LHCN-M2 (cell line): ENCODE data around the gene GRB7. TPM values are rescaled to one million over a fixed set of nuclear protein-coding genes. Genes with fewer than 3 reads are reported as not detected.
"Not testable (repeated sequence)": the region's sequence is repeated elsewhere in the genome, so short reads cannot be mapped to it uniquely, and the experiment has no call there.

Source experiments
- DNase-seq: peaks from one replicate; pipeline ENCODE4 v3.0.0-alpha.2; 2012; ENCODE audit warnings: low read depth
- total RNA-seq: library from RNA; depleted of rRNA; stranded (reverse); fragments of >200 nt; gene quantifications from 2 replicates; pipeline ENCODE4 v1.2.3, GENCODE V29; 2014

The GRB7 gene
- total RNA-seq, 1 experiment from 2014 or later = 0.06 TPM

- no peak for DNase-seq
Observed at GRCh38 chr17:39709319-39709997, 28.3 kb upstream of the GRB7 start.

- DNase-seq = no peak
Observed at GRCh38 chr17:39709998-39710964, 27.5 kb upstream of the GRB7 start.

DNA sequence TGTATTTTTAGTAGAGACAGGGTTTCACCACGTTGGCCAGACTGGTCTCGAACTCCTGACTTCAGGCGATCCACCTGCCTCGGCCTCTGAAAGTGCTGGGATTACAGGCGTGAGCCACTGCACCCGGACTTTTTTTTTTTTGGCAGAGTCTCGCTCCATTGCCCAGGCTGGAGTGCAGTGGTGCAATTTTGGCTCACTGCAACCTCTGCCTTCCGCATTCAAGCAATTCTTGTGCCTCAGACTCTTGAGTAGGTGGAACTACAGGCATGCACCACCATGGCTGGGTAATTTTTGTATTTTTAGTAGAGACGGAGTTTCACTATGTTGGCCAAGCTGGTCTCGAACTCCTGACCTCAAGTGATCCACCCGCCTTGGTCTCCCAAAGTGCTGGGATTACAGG lies 26.7 kb upstream of the GRB7 start:
- DNase-seq = not testable (repeated sequence)

DNA sequence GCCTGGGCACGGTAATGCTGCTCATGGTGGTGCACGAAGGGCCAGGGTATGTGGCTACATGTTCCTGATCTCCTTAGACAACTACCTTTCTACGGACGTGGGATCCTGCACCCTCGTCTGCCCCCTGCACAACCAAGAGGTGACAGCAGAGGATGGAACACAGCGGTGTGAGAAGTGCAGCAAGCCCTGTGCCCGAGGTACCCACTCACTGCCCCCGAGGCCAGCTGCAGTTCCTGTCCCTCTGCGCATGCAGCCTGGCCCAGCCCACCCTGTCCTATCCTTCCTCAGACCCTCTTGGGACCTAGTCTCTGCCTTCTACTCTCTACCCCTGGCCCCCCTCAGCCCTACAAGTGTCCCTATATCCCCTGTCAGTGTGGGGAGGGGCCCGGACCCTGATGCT lies 25.9 kb upstream of the GRB7 start:
- no peak for DNase-seq

- DNase-seq = no peak
Observed at GRCh38 chr17:39714234-39714633, 23.5 kb upstream of the GRB7 start.

GRCh38 chr17:39715375-39716072 lies 22.2 kb upstream of the GRB7 start:
- DNase-seq = no peak

DNA sequence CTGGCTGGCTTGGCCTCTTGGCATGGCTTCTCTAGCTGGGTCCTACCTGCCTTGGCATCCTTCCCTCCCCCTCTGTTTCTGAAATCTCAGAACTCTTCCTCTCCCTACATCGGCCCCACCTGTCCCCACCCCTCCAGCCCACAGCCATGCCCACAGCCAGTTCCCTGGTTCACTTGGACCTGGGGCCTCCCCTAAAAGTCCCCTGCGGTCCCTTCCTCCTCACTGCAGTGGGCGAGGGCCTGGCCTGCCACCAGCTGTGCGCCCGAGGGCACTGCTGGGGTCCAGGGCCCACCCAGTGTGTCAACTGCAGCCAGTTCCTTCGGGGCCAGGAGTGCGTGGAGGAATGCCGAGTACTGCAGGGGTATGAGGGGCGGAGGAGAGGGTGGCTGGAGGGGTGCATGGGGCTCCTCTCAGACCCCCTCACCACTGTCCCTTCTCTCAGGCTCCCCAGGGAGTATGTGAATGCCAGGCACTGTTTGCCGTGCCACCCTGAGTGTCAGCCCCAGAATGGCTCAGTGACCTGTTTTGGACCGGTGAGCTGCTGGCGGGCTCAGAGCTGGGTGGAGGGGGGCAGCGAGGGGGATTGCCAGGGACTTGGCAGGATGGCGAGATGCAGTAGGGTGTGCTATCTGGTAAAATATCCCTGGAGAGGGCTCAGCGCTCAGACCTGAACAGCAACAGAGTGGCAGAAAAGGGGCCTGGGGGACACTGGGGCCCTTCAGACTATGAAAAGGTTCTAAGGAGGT lies 21.5 kb upstream of the GRB7 start:
- no peak for DNase-seq

GRCh38 chr17:39716879-39717536 lies 20.7 kb upstream of the GRB7 start:
- no peak for DNase-seq

DNA sequence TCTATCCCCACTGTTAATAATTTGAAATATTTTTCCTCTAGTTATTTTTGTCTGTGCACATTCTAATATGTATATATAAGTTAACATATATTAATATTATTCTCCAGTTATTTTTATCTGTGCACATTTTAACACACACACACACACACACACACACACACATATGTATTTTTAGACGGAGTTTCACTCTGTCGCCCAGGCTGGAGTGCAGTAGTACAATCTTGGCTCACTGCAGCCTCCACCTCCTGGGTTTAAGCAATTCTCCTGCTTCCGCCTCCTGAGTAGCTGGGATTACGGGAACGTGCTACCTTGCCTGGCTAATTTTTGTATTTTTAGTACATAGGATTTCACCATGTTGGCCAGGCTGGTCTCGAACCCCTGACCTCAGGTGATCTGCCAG lies 20.1 kb upstream of the GRB7 start:
- no peak for DNase-seq

DNA sequence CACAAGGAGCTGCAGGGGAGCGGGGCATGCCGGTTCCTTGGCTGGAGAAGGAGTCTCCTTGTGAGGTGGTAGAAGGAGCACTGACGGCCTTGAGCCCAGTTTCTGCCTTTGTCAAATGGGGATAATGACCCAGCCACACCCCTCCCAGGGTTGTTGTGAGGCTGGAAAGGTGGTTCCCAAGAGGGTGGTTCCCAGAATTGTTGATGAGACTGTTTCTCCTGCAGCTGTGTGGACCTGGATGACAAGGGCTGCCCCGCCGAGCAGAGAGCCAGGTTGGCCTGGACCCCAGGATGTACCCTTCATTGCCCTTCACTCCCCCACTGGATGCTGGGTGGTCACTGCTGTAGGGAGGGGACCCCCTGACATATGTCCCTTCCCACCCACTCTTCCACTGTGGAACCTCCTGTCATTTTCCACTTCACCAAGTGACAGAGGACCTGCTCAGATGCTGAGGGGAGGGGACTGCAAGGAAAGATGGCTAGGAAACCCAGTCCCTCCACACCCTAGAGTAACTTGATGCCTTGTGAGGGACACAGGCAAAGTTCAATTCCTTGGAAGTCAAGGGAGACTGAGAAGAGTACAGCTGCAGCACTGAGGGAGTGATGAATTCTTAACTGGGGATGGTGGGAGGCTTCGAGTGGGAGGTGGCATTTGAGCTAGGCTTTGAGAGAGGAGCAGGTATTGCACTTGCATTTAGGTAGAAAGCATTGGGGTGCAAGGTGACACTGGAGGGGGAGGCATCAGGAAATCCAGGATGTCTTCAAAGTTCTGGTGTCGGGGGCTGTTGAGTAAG lies 18.0 kb upstream of the GRB7 start:
- DNase-seq = no peak

GRCh38 chr17:39722104-39722503 lies 15.6 kb upstream of the GRB7 start:
- no peak for DNase-seq

DNA sequence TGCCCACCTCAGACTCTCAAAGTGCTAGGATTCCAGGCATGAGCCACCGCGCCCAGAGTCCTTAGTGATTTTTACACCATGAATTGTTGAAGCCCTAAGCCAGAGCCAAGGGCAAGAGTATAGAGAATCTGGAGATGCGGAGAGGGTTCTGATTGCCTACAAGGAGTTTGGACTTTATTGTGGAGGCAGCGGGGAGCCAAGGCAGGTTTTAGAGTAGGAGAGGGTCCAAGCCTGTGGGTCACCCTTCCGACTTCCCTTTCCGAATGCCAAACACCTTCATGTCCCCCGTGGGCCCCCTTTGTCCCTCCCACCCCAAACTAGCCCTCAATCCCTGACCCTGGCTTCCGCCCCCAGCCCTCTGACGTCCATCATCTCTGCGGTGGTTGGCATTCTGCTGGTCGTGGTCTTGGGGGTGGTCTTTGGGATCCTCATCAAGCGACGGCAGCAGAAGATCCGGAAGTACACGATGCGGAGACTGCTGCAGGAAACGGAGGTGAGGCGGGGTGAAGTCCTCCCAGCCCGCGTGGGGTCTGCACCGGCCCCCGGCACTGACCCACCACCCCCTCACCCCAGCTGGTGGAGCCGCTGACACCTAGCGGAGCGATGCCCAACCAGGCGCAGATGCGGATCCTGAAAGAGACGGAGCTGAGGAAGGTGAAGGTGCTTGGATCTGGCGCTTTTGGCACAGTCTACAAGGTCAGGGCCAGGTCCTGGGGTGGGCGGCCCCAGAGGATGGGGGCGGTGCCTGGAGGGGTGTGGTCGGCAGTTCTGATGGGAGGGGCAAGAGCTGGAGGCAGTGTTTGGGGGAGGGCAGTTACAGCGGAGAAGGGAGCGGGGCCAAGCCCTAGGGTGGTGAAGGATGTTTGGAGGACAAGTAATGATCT lies 14.5 kb upstream of the GRB7 start:
- DNase-seq = no peak

DNA sequence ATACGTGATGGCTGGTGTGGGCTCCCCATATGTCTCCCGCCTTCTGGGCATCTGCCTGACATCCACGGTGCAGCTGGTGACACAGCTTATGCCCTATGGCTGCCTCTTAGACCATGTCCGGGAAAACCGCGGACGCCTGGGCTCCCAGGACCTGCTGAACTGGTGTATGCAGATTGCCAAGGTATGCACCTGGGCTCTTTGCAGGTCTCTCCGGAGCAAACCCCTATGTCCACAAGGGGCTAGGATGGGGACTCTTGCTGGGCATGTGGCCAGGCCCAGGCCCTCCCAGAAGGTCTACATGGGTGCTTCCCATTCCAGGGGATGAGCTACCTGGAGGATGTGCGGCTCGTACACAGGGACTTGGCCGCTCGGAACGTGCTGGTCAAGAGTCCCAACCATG lies 13.0 kb upstream of the GRB7 start:
- no peak for DNase-seq

- not testable (repeated sequence) for DNase-seq
Observed at GRCh38 chr17:39725923-39726322, 11.8 kb upstream of the GRB7 start.

DNA sequence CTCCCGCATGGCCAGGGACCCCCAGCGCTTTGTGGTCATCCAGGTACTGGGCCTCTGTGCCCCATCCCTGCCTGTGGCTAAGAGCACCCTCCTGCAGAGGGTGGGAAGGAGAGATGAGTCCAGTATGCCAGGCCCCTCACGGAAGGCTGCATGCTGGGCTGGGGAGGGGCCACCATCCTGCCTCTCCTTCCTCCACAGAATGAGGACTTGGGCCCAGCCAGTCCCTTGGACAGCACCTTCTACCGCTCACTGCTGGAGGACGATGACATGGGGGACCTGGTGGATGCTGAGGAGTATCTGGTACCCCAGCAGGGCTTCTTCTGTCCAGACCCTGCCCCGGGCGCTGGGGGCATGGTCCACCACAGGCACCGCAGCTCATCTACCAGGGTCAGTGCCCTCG lies 11.1 kb upstream of the GRB7 start:
- DNase-seq = no peak

DNA sequence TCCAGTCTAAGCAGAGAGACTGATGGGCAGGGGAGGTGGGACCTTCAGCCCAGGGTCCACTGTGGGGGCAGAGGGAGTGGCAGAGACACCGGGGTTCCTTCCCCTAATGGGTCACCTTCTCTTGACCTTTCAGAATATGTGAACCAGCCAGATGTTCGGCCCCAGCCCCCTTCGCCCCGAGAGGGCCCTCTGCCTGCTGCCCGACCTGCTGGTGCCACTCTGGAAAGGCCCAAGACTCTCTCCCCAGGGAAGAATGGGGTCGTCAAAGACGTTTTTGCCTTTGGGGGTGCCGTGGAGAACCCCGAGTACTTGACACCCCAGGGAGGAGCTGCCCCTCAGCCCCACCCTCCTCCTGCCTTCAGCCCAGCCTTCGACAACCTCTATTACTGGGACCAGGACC lies 10.2 kb upstream of the GRB7 start:
- DNase-seq = no peak

- DNase-seq = no peak
Observed at GRCh38 chr17:39729280-39729851, 8.4 kb upstream of the GRB7 start.

DNA sequence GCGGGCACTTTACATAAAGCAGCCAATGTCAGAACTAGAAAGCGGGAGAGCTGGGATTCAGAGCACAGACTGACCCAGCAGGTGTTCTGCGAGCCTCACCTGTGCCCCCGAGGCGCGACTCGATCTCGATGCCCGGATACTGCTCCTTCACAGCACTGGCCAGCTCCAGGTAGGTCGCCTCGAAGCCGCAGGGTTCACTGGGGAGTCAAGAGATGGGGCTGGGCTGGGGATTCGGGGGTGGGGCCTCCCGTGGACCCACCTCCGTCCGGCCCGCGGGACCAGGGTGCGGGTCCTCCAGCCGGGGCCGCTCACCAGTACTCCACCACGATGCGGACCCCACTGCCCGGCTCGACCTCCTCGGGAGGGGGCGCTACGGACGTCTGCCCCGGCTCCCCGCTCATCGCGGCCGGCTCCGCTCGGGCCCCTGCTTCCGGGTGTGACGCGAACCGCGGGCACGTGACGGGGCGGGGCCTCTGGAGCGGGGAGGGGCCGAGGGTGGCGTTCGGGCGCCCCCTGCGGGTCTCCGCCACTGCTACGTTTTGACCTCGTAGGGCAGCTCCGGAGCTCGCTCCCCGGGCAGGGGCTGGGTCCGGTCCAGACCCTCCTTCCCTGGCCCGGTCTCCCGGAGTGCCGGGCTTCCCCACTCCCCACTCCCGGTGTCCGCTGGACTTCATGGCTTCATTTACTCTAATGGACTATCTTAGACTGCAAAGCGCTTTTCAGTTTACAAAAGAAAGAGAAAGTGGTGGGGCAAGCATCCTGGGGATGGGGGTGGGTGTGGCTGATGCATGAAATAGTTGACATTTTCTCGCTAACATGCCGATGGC lies 7.4 kb upstream of the GRB7 start, which contains the start of gene MIEN1:
Gene MIEN1, minus strand, starts transcription at position 438 of the 827 bp plus-strand sequence. Its CDS starts 37 bp downstream, at position 401.
- DNase-seq = peak; percentile 74
